Measurements from ENCODE around the gene MCM3. TPM values are rescaled to one million over a fixed set of nuclear protein-coding genes. Genes with fewer than 3 reads are reported as not detected.

The MCM3 gene
- total RNA-seq, 2 experiments from 2014 or later: 291 to 293 TPM

DNA sequence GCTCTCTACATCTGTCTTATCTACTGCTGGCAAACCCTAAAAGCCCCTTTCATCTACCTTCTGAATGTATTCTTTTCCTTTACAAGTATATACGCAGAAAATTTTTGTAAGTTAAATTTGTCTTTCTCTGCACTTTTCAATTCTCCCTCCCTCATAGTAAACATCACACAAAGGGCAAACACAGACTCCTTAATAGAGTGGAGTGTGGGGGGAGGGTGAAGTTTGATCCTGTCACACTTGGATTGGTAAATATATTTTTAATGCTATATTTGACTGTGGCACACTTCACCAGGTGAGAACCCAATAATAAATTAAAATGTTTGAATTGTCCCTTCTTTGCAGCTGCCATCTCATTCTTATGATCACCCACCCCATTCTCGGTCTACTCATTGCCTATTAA is 44.2 kb upstream of the MCM3 start:
- Mint-ChIP-seq H3K27ac (no peak overlapping the region), H3K36me3 (ENCODE audit: low read depth) (no peaks in the 10 kb centered on the region), H3K4me1 (ENCODE audit: low read depth) (peaks cover 17% of the 10 kb centered on the region), H3K9me3 (no peaks in the 10 kb centered on the region), H3K4me3 (no peak overlapping the region), H3K27me3 (no peaks in the 10 kb centered on the region)
- POLR2A ChIA-PET: interaction anchor here (1.0 kb wide), 1 partner anchor 24 kb away, joined by 4 read pairs; no protein-coding TSS in a partner anchor
- CTCF ChIA-PET: no interaction called here
- ATAC-seq: no peak
- intact Hi-C loops (cut with micrococcal nuclease): no loop called here
- no peak for DNase-seq
- TF ChIP-seq, protein P1, sequence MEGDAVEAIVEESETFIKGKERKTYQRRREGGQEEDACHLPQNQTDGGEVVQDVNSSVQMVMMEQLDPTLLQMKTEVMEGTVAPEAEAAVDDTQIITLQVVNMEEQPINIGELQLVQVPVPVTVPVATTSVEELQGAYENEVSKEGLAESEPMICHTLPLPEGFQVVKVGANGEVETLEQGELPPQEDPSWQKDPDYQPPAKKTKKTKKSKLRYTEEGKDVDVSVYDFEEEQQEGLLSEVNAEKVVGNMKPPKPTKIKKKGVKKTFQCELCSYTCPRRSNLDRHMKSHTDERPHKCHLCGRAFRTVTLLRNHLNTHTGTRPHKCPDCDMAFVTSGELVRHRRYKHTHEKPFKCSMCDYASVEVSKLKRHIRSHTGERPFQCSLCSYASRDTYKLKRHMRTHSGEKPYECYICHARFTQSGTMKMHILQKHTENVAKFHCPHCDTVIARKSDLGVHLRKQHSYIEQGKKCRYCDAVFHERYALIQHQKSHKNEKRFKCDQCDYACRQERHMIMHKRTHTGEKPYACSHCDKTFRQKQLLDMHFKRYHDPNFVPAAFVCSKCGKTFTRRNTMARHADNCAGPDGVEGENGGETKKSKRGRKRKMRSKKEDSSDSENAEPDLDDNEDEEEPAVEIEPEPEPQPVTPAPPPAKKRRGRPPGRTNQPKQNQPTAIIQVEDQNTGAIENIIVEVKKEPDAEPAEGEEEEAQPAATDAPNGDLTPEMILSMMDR (IDR thresholded peaks at IDR 0.05): no peak

DNA sequence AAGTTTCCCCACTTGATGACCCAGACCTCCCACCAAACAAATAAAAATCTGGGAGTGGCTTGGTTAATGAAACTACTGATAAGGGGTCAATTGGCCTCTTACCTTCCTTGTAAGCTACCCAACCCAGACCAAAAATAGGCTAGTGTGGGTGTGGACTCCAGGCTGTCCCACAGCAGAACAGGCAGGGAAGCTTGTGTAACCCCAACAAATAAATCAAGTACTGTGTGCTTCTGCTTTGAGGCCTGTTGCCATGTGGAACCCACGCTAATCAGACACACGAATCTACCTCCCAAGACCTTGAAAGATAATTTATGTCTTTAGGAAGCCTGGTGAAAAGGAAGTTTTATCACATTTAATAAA is 43.7 kb upstream of the MCM3 start:
- Mint-ChIP-seq H3K36me3 (ENCODE audit: low read depth) (no peaks in the 10 kb centered on the region), H3K27me3 (no peaks in the 10 kb centered on the region), H3K4me3 (no peak overlapping the region), H3K27ac (no peak overlapping the region), H3K4me1 (ENCODE audit: low read depth) (peaks cover 13% of the 10 kb centered on the region), H3K9me3 (no peaks in the 10 kb centered on the region)
- DNase-seq (no peak), ATAC-seq (no peak)
- POLR2A ChIA-PET: interaction anchor here (1.0 kb wide), 1 partner anchor 23 kb away, joined by 4 read pairs; no protein-coding TSS in a partner anchor
- TF ChIP-seq, protein P1 (IDR thresholded peaks at IDR 0.05): no peak
- CTCF ChIA-PET: no interaction called here
- intact Hi-C loops (cut with micrococcal nuclease): no loop called here

DNA sequence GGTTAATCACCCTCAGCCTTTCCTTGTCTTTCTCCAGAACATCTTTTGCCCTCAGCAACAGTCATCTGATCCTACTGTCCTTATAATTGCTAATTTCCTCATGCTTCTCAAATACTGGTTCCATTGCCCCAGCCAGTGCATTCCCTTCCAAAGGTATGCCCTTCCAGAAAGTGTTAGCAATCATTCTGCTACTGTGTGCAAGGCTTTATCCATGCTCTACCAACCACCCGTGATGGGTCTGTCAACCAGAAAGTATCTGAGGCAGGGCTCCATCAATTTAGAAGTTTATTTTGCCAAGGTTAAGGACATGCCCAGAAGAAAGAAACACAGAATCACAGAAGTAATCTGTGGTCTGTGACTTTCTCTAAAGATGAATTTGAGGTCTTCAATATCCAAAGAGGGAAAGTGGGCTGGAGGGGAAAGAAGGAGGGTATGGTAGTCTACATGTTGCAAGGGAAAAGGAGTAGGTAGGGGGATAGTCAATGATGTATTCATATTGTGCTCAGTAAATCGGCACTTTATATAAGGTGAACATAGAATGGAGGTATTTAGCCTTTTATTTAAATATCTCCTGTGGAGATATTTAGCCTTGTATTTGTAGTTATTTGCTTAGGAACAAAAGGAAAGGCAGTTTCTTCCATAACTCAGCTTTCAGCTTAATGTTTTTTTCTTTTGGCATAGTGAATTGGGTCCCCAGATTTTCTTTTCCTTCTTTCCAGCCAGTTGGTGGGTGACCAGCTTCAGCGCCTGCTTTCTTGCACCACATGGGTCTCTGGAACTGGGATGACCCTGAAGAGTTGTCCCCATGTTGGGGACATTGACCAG is 42.2 kb upstream of the MCM3 start:
- ChIA-PET POLR2A (no interaction called here), CTCF (no interaction called here)
- no peak for ATAC-seq
- Mint-ChIP-seq H3K4me1 (ENCODE audit: low read depth) (peaks cover 7% of the 10 kb centered on the region), H3K36me3 (ENCODE audit: low read depth) (no peaks in the 10 kb centered on the region), H3K9me3 (no peaks in the 10 kb centered on the region), H3K27me3 (no peaks in the 10 kb centered on the region), H3K4me3 (no peak overlapping the region), H3K27ac (no peak overlapping the region)
- DNase-seq: no peak
- TF ChIP-seq, protein P1 (IDR thresholded peaks at IDR 0.05): no peak
- intact Hi-C loops (cut with micrococcal nuclease): no loop called here

DNA sequence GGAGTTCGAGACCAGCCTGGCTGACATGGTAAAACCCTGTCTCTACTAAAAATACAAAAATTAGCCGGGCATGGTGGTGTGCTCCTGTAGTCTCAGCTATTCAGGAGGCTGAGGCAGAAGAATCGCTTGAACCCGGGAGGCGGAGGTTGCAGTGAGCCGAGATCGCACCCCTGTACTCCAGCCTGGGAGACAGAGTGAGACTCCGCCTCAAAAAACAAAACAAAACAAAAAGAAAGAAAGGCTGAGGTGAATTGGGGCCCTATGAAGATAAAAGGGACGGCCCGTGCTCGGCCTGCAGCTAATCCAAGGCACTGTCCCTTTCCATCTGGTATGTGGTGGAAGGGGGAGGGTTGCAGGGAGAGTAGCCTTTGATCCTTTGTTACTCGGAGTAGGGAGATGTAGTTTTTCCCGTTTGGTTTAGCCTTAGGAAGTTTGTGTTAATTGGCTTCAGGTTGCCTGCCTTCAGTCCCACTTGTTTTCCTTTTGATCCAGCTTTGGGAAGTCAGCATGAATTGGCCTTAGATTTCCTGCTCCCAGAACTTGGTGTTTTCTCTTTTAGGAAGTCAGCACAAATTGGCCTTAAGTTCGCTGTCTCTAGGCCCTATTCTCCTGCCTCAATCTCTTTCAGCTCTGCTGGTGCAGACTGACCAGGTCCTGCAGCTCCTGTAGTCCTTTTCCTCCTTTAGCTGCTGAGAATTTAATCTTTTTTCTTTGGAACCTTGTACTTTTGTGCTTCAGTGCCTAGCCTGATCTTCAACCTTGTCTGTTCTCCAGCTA is 41.3 kb upstream of the MCM3 start:
- Mint-ChIP-seq H3K9me3 (no peaks in the 10 kb centered on the region), H3K4me1 (ENCODE audit: low read depth) (peaks cover 4% of the 10 kb centered on the region), H3K27me3 (no peaks in the 10 kb centered on the region), H3K27ac (no peak overlapping the region), H3K4me3 (no peak overlapping the region), H3K36me3 (ENCODE audit: low read depth) (no peaks in the 10 kb centered on the region)
- no peak for DNase-seq
- TF ChIP-seq, protein P1 (IDR thresholded peaks at IDR 0.05): no peak
- ATAC-seq: no peak
- intact Hi-C loops (cut with micrococcal nuclease): no loop called here
- CTCF ChIA-PET: interaction anchor here (1.0 kb wide), 1 partner anchor 11 kb away, joined by 3 read pairs; no protein-coding TSS in a partner anchor
- POLR2A ChIA-PET: no interaction called here

DNA sequence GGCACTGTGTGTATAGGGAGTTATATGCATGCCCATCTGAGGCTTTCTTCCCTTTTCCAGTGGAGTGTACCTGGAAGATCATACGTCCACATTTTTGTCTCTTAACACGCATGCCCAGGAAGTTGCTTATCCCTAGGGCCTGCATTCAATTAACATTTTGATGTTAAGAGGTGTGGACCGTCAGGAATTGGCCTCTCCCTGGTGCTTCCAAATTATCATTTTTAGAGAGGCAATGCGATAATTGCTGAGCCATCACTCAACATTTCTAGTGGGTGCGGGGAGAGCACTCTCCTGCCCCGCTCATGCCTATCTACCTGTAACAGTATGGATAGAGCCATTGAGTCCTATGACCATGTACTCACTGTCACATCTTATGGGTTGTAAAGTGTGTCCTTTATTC is 39.6 kb upstream of the MCM3 start:
- no peaks in the 10 kb centered on the region for H3K27me3 Mint-ChIP-seq
- intact Hi-C loops (cut with micrococcal nuclease): no loop called here
- CTCF ChIA-PET: no interaction called here
- H3K4me3 Mint-ChIP-seq: no peak overlapping the region
- ATAC-seq (no peak), DNase-seq (no peak)
- TF ChIP-seq, protein P1 (IDR thresholded peaks at IDR 0.05): no peak
- POLR2A ChIA-PET: no interaction called here
- H3K9me3 Mint-ChIP-seq: no peaks in the 10 kb centered on the region
- H3K4me1 Mint-ChIP-seq (ENCODE audit: low read depth): peaks cover 4% of the 10 kb centered on the region
- H3K36me3 Mint-ChIP-seq (ENCODE audit: low read depth): no peaks in the 10 kb centered on the region
- H3K27ac Mint-ChIP-seq: no peak overlapping the region

Measured in activated CD8-positive, alpha-beta T cell treated with anti-CD3 and anti-CD28 coated beads for 36 hours (primary cell).